Neural cell (in vitro differentiated cells): Measurements from ENCODE around the gene DNM2. TPM values are rescaled to one million over a fixed set of nuclear protein-coding genes. Genes with fewer than 3 reads are reported as not detected.

Experiments
- H2AFZ ChIP-seq: fragments of 200-600, 300-800 bp; sonication (generic), shearing (Covaris generic); 2 replicates; pipeline ENCODE4 v1.6.0; 2014; ENCODE audit warnings: low read depth, mild to moderate bottlenecking, antibody characterized with exemption, low read length, moderate library complexity
- H3F3A ChIP-seq: fragments of 200-600 bp; shearing (Covaris generic); 2 replicates; pipeline ENCODE4 v1.6.1; 2016; ENCODE audit warnings: mild to moderate bottlenecking, moderate library complexity, mixed read lengths, antibody characterized with exemption, low read length; ENCODE audit not compliant: insufficient read depth, poor library complexity, severe bottlenecking
- H3K27ac ChIP-seq: fragments of 200-600, 300-800 bp; sonication (generic), shearing (Covaris generic); 2 replicates; pipeline ENCODE4 v1.5.1; 2014; ENCODE audit warnings: mild to moderate bottlenecking, low read length, moderate library complexity
- H3K27me3 ChIP-seq: fragments of 300-800, 200-600 bp; sonication (generic), shearing (Covaris generic); 2 replicates; pipeline ENCODE4 v1.6.0; 2014; ENCODE audit warnings: mild to moderate bottlenecking, low read depth, low read length, moderate library complexity; ENCODE audit not compliant: insufficient read depth
- H3K36me3 ChIP-seq: fragments of 300-800, 200-600 bp; sonication (generic), shearing (Covaris generic); 2 replicates; pipeline ENCODE4 v1.5.1; 2014; ENCODE audit warnings: mild to moderate bottlenecking, antibody characterized with exemption, low read length, moderate library complexity; ENCODE audit not compliant: insufficient read depth
- H3K4me2 ChIP-seq: fragments of 300-800, 200-600 bp; sonication (generic), shearing (Covaris generic); 2 replicates; pipeline ENCODE4 v1.6.0; 2014; ENCODE audit warnings: mild to moderate bottlenecking, low read length
- H3K4me3 ChIP-seq: fragments of 300-800, 200-600 bp; sonication (generic), shearing (Covaris generic); 2 replicates; pipeline ENCODE4 v1.5.1; 2014; ENCODE audit warnings: mild to moderate bottlenecking, low read length, moderate library complexity
- H3K79me2 ChIP-seq: fragments of 200-600 bp; shearing (Covaris generic); replicated peaks from 2 replicates; pipeline ENCODE4 v1.6.0; 2014; ENCODE audit warnings: mild to moderate bottlenecking, low read length, moderate library complexity; ENCODE audit not compliant: insufficient read depth
- H3K9ac ChIP-seq: fragments of 300-800, 200-600 bp; sonication (generic), shearing (Covaris generic); 2 replicates; pipeline ENCODE4 v1.6.1; 2016; ENCODE audit warnings: mild to moderate bottlenecking, low read length, mixed read lengths
- H3K9me2 ChIP-seq: fragments of 200-600 bp; shearing (Covaris generic); 2 replicates; pipeline ENCODE4 v1.6.1; 2016; ENCODE audit warnings: mild to moderate bottlenecking, low read length, mixed read lengths; ENCODE audit not compliant: insufficient read depth
- H3K9me3 ChIP-seq: fragments of 200-600, 300-800 bp; sonication (generic), shearing (Covaris generic); 2 replicates; pipeline ENCODE4 v1.6.1; 2016; ENCODE audit warnings: mild to moderate bottlenecking, mixed run types, low read length, moderate library complexity, mixed read lengths
- H4K20me1 ChIP-seq: fragments of 200-600 bp; shearing (Covaris generic); 2 replicates; pipeline ENCODE4 v1.6.1; 2016; ENCODE audit warnings: mild to moderate bottlenecking, mixed run types; ENCODE audit not compliant: insufficient read depth
- CTCF ChIP-seq: fragments of 450-650 bp; IDR thresholded peaks from 2 replicates; pipeline ENCODE4 v1.5.1; 2014; ENCODE audit warnings: antibody characterized with exemption, mild to moderate bottlenecking, moderate library complexity; ENCODE audit not compliant: poor library complexity, severe bottlenecking
- EP300 ChIP-seq: fragments of 450-650 bp; conservative IDR thresholded peaks from 2 replicates; pipeline ENCODE4 v1.6.1; 2014; ENCODE audit warnings: antibody characterized with exemption, mild to moderate bottlenecking, moderate library complexity; ENCODE audit not compliant: poor library complexity, severe bottlenecking
- EZH2 ChIP-seq: fragments of 200-600, 300-800 bp; shearing (Covaris generic), sonication (generic); IDR thresholded peaks from 2 replicates; pipeline ENCODE4 v1.6.1; 2014; ENCODE audit warnings: antibody characterized with exemption, low read length, borderline replicate concordance, mild to moderate bottlenecking; ENCODE audit not compliant: insufficient read depth, poor library complexity, severe bottlenecking
- MXI1 ChIP-seq: fragments of 450-650 bp; conservative IDR thresholded peaks from 2 replicates; pipeline ENCODE4 v1.6.1; 2014; ENCODE audit warnings: antibody characterized with exemption, mild to moderate bottlenecking; ENCODE audit not compliant: poor library complexity, severe bottlenecking
- POLR2AphosphoS5 ChIP-seq: IDR thresholded peaks from 2 replicates; pipeline ENCODE4 v1.6.1; 2012
- RAD21 ChIP-seq: fragments of 450-650 bp; conservative IDR thresholded peaks from 2 replicates; pipeline ENCODE4 v1.6.1; 2014; ENCODE audit warnings: antibody characterized with exemption, mild to moderate bottlenecking, moderate library complexity
- REST ChIP-seq: IDR thresholded peaks from 2 replicates; pipeline ENCODE4 v1.6.1; 2012; ENCODE audit warnings: borderline replicate concordance
- SMC3 ChIP-seq: fragments of 450-650 bp; conservative IDR thresholded peaks from 2 replicates; pipeline ENCODE4 v1.6.1; 2014; ENCODE audit warnings: antibody characterized with exemption, mild to moderate bottlenecking, moderate library complexity; ENCODE audit not compliant: poor library complexity
- TAF1 ChIP-seq: IDR thresholded peaks from 2 replicates; pipeline ENCODE4 v1.6.1; 2012; ENCODE audit warnings: low read depth
- polyA plus RNA-seq: library from polyadenylated mRNA; depleted of rRNA; stranded (reverse); fragments of >200 nt; gene quantifications from 2 replicates; pipeline ENCODE4 v1.2.3, GENCODE V29; 2014

DNM2 gene
- polyA plus RNA-seq, 1 donor from 2014 or later = 31.4 TPM

GRCh38 chr19:10812902-10813404 is 95.1 kb downstream of the DNM2 start:
- TF ChIP-seq RAD21 (no peak), TAF1 (no peak), REST (no peak), EP300 (no peak), EZH2 (no peak), MXI1 (no peak), SMC3 (no peak), POLR2AphosphoS5 (no peak), CTCF (no peak)
- Histone ChIP-seq H3F3A (no peaks in the 10 kb centered on the region), H3K27ac (no peak overlapping the region), H3K9ac (no peak overlapping the region), H3K27me3 (no peaks in the 10 kb centered on the region), H3K79me2 (no peaks in the 10 kb centered on the region), H2AFZ (no peak overlapping the region), H3K9me2 (no peaks in the 10 kb centered on the region), H3K4me2 (no peak overlapping the region), H3K9me3 (no peaks in the 10 kb centered on the region), H3K4me3 (no peak overlapping the region), H4K20me1 (no peaks in the 10 kb centered on the region), H3K36me3 (peaks cover 5% of the 10 kb centered on the region)

- Histone ChIP-seq H3K4me3 (no peak overlapping the region), H4K20me1 (no peaks in the 10 kb centered on the region), H3K27ac (no peak overlapping the region), H3K9me3 (no peaks in the 10 kb centered on the region), H3K9ac (no peak overlapping the region), H3K36me3 (peaks cover 5% of the 10 kb centered on the region), H3K79me2 (no peaks in the 10 kb centered on the region), H3K9me2 (no peaks in the 10 kb centered on the region), H3K27me3 (no peaks in the 10 kb centered on the region), H2AFZ (no peak overlapping the region), H3F3A (no peaks in the 10 kb centered on the region), H3K4me2 (no peak overlapping the region)
- TF ChIP-seq EZH2 (no peak), EP300 (no peak), SMC3 (no peak), TAF1 (no peak), RAD21 (no peak), CTCF (no peak), REST (no peak), POLR2AphosphoS5 (no peak), MXI1 (no peak)
Observed at GRCh38 chr19:10815007-10815536, 97.2 kb downstream of the DNM2 start.
